Measurements from ENCODE around the gene CFAP90.

The CFAP90 gene

DNA sequence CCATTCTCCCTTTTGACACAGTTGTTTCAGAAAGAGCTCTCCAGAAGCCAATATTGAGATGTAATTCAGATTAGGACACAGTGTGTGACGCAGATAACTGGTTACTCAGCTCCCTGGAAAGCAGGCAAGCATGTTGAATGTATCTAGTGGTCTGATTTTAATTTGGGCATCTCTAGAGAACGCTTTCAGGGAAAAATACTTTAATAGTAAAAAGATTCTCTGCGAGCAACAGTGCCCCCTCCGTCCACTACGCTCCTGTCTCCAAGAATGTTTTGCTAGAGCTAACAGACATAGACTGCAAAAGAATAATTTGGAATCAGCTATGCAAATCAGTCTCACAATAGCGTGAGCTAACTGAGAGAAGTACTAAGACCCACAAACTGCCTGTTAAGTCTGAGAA lies 23.3 kb downstream of the CFAP90 start:
- peaks cover 27 to 32% of the 10 kb centered on the region in 2 experiments for H3K27me3 ChIP-seq (ENCODE audit: control insufficient read depth in 1 of 2, insufficient read depth in 1 of 2, low read length in 2 of 2)
- H4K91ac ChIP-seq (ENCODE audit: low read length), result no peak overlapping the region
- no peak overlapping the region for H3K4me2 ChIP-seq (ENCODE audit: low read length, poor library complexity, severe bottlenecking)
- no peak overlapping the region for H4K8ac ChIP-seq (ENCODE audit: low read length)
- peak overlapping the region; percentile 56 for H3K9ac ChIP-seq (ENCODE audit: low read length)
- H2BK12ac ChIP-seq (ENCODE audit: low read length in 2 of 2), result no peak overlapping the region
- H3K4me3 ChIP-seq (ENCODE audit: insufficient read depth in 1 of 2, low read depth in 1 of 2, low read length in 2 of 2), result peak overlapping the region in 1 of 2 experiments; percentile 33
- no peak overlapping the region for H3K23ac ChIP-seq (ENCODE audit: low read length in 2 of 2)
- DNase-seq, result no peak
- H2AK5ac ChIP-seq (ENCODE audit: low read length, severe bottlenecking), result no peak overlapping the region
- H2BK15ac ChIP-seq (ENCODE audit: low read depth, poor library complexity, severe bottlenecking), result no peak overlapping the region
- no peak overlapping the region for H3K18ac ChIP-seq (ENCODE audit: low read depth in 1 of 2, low read length in 2 of 2)
- H3K4me1 ChIP-seq (ENCODE audit: control insufficient read depth, insufficient read depth, low read depth, low read length), result no peaks in the 10 kb centered on the region
- no peak overlapping the region for H2BK5ac ChIP-seq (ENCODE audit: low read depth, low read length, poor library complexity, severe bottlenecking)
- H3K14ac ChIP-seq (ENCODE audit: low read length in 2 of 2), result no peak overlapping the region
- 84% methylated on average over 6 of the region's 6 CpGs for WGBS
- no peaks in the 10 kb centered on the region for H3K36me3 ChIP-seq (ENCODE audit: control insufficient read depth in 1 of 2, insufficient read depth in 2 of 2, low read depth in 1 of 2, low read length in 2 of 2)
- no peak overlapping the region for H3K27ac ChIP-seq (ENCODE audit: low read length, poor library complexity, severe bottlenecking)
- no peak overlapping the region for H2AFZ ChIP-seq (ENCODE audit: low read depth, low read length)
- no peak overlapping the region for H3K4ac ChIP-seq (ENCODE audit: low read depth in 1 of 2, low read length in 2 of 2)
- no peaks in the 10 kb centered on the region for H3K9me3 ChIP-seq (ENCODE audit: control insufficient read depth, low read length)
- H3K79me1 ChIP-seq (replicated peaks; ENCODE audit: low read length, poor library complexity, severe bottlenecking), result no peaks in the 10 kb centered on the region
- H2BK120ac ChIP-seq (ENCODE audit: low read depth, low read length), result no peak overlapping the region

DNA sequence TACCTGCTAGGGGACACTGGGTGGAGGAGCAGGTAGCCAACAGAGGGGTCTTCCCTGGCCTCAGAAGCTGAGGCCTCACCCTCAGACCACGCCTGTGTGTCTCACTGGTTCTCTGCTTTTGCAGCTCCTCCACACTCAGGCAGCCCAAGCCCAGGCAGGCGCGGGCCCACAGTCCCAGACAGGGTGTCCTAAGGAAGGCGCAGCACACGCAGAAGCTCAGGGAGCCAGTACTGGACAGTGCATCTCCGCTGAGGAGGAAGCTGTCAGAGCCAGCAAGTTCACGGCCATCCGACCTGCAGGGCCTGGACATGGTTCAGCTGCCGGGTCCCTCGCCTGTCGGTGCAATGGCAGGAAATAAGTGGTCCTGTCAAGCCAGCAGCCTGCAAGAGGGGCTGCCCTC lies 25.3 kb downstream of the CFAP90 start:
- Histone ChIP-seq H2AK5ac (ENCODE audit: low read length, severe bottlenecking) (no peak overlapping the region), H2AFZ (ENCODE audit: low read depth, low read length) (no peak overlapping the region), H3K14ac (ENCODE audit: low read length in 2 of 2) (no peak overlapping the region), H3K23ac (ENCODE audit: low read length in 2 of 2) (no peak overlapping the region), H2BK12ac (ENCODE audit: low read length in 2 of 2) (no peak overlapping the region), H3K4ac (ENCODE audit: low read depth in 1 of 2, low read length in 2 of 2) (no peak overlapping the region), H3K27me3 (ENCODE audit: control insufficient read depth in 1 of 2, insufficient read depth in 1 of 2, low read length in 2 of 2) (peaks cover 28 to 34% of the 10 kb centered on the region in 2 experiments), H3K4me2 (ENCODE audit: low read length, poor library complexity, severe bottlenecking) (no peak overlapping the region), H3K18ac (ENCODE audit: low read depth in 1 of 2, low read length in 2 of 2) (no peak overlapping the region), H3K27ac (ENCODE audit: low read length, poor library complexity, severe bottlenecking) (no peak overlapping the region), H4K8ac (ENCODE audit: low read length) (no peak overlapping the region), H4K91ac (ENCODE audit: low read length) (no peak overlapping the region), H3K9me3 (ENCODE audit: control insufficient read depth, low read length) (no peaks in the 10 kb centered on the region), H3K4me1 (ENCODE audit: control insufficient read depth, insufficient read depth, low read depth, low read length) (no peaks in the 10 kb centered on the region), H2BK120ac (ENCODE audit: low read depth, low read length) (no peak overlapping the region), H2BK5ac (ENCODE audit: low read depth, low read length, poor library complexity, severe bottlenecking) (no peak overlapping the region), H3K36me3 (ENCODE audit: control insufficient read depth in 1 of 2, insufficient read depth in 2 of 2, low read depth in 1 of 2, low read length in 2 of 2) (no peaks in the 10 kb centered on the region), H3K4me3 (ENCODE audit: insufficient read depth in 1 of 2, low read depth in 1 of 2, low read length in 2 of 2) (no peak overlapping the region), H2BK15ac (ENCODE audit: low read depth, poor library complexity, severe bottlenecking) (no peak overlapping the region), H3K79me1 (replicated peaks; ENCODE audit: low read length, poor library complexity, severe bottlenecking) (no peaks in the 10 kb centered on the region), H3K9ac (ENCODE audit: low read length) (no peak overlapping the region)
- WGBS, result 84% methylated on average over 11 of the region's 11 CpGs
- no peak for DNase-seq

DNA sequence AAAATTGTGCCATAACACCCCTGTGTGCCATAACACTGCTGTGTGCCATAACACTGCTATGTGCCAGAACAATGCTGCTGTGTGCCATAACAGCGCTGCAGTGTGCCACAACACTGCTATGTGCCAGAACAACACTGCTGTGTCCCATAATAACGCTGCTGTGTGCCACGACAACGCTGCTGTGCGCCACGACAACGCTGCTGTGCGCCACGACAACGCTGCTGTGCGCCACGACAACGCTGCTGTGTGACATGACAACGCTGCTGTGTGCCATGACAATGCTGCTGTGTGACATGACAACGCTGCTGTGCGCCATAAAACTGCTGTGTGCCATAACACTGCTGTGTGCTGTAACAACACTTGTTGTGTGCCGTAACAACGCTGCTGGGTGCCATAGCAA lies 25.9 kb downstream of the CFAP90 start:
- Histone ChIP-seq H2BK120ac (ENCODE audit: low read depth, low read length) (no peak overlapping the region), H2BK12ac (ENCODE audit: low read length in 2 of 2) (no peak overlapping the region), H3K27ac (ENCODE audit: low read length, poor library complexity, severe bottlenecking) (no peak overlapping the region), H3K36me3 (ENCODE audit: control insufficient read depth in 1 of 2, insufficient read depth in 2 of 2, low read depth in 1 of 2, low read length in 2 of 2) (no peaks in the 10 kb centered on the region), H3K4me2 (ENCODE audit: low read length, poor library complexity, severe bottlenecking) (no peak overlapping the region), H3K79me1 (replicated peaks; ENCODE audit: low read length, poor library complexity, severe bottlenecking) (no peaks in the 10 kb centered on the region), H2AFZ (ENCODE audit: low read depth, low read length) (no peak overlapping the region), H3K4ac (ENCODE audit: low read depth in 1 of 2, low read length in 2 of 2) (no peak overlapping the region), H3K9me3 (ENCODE audit: control insufficient read depth, low read length) (no peaks in the 10 kb centered on the region), H4K8ac (ENCODE audit: low read length) (no peak overlapping the region), H3K14ac (ENCODE audit: low read length in 2 of 2) (peak overlapping the region in 1 of 2 experiments; percentile 59), H3K23ac (ENCODE audit: low read length in 2 of 2) (no peak overlapping the region), H2AK5ac (ENCODE audit: low read length, severe bottlenecking) (no peak overlapping the region), H2BK15ac (ENCODE audit: low read depth, poor library complexity, severe bottlenecking) (no peak overlapping the region), H3K4me3 (ENCODE audit: insufficient read depth in 1 of 2, low read depth in 1 of 2, low read length in 2 of 2) (no peak overlapping the region), H2BK5ac (ENCODE audit: low read depth, low read length, poor library complexity, severe bottlenecking) (no peak overlapping the region), H4K91ac (ENCODE audit: low read length) (peak overlapping the region; percentile 61), H3K9ac (ENCODE audit: low read length) (no peak overlapping the region), H3K18ac (ENCODE audit: low read depth in 1 of 2, low read length in 2 of 2) (no peak overlapping the region), H3K27me3 (ENCODE audit: control insufficient read depth in 1 of 2, insufficient read depth in 1 of 2, low read length in 2 of 2) (peaks cover 28 to 37% of the 10 kb centered on the region in 2 experiments), H3K4me1 (ENCODE audit: control insufficient read depth, insufficient read depth, low read depth, low read length) (no peaks in the 10 kb centered on the region)
- WGBS, result 87% methylated on average over 18 of the region's 18 CpGs
- no peak for DNase-seq

DNA sequence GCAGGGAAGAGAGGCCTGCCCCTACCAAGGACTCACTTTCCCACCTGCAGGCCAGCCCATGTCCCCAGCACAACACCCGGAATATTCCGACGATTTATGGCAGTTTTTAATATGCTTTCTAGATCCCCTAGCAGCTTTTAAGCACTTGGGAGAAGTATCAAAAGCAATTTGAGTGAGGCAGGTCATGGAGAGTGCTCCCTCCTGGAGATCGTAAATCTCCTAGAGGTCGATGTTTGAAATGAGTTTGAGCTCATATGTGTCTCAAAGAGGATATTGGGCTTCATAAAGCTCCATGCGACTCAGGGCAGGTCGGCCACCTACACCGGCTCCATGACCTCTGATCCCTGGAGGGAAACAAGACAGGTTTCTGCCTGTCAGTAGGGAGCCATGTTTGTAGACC lies 27.3 kb downstream of the CFAP90 start:
- H3K4me2 ChIP-seq (ENCODE audit: low read length, poor library complexity, severe bottlenecking), result no peak overlapping the region
- 66% methylated on average over 8 of the region's 8 CpGs for WGBS

More for the DNA sequence above, 27.3 kb downstream of the CFAP90 start:
- no peak overlapping the region for H3K27ac ChIP-seq (ENCODE audit: low read length, poor library complexity, severe bottlenecking)
- no peak overlapping the region for H3K18ac ChIP-seq (ENCODE audit: low read depth in 1 of 2, low read length in 2 of 2)
- no peak overlapping the region for H3K23ac ChIP-seq (ENCODE audit: low read length in 2 of 2)
- H3K27me3 ChIP-seq (ENCODE audit: control insufficient read depth in 1 of 2, insufficient read depth in 1 of 2, low read length in 2 of 2), result peaks cover 19 to 40% of the 10 kb centered on the region in 2 experiments
- H2BK120ac ChIP-seq (ENCODE audit: low read depth, low read length), result no peak overlapping the region
- H4K91ac ChIP-seq (ENCODE audit: low read length), result no peak overlapping the region
- no peak overlapping the region for H4K8ac ChIP-seq (ENCODE audit: low read length)
- no peak overlapping the region for H2AK5ac ChIP-seq (ENCODE audit: low read length, severe bottlenecking)
- no peak overlapping the region for H3K4me3 ChIP-seq (ENCODE audit: insufficient read depth in 1 of 2, low read depth in 1 of 2, low read length in 2 of 2)
- H2BK12ac ChIP-seq (ENCODE audit: low read length in 2 of 2), result no peak overlapping the region
- H3K4ac ChIP-seq (ENCODE audit: low read depth in 1 of 2, low read length in 2 of 2), result no peak overlapping the region
- H2BK5ac ChIP-seq (ENCODE audit: low read depth, low read length, poor library complexity, severe bottlenecking), result no peak overlapping the region
- no peak overlapping the region for H2AFZ ChIP-seq (ENCODE audit: low read depth, low read length)
- no peak overlapping the region for H3K14ac ChIP-seq (ENCODE audit: low read length in 2 of 2)
- H3K79me1 ChIP-seq (replicated peaks; ENCODE audit: low read length, poor library complexity, severe bottlenecking), result no peaks in the 10 kb centered on the region
- no peak overlapping the region for H2BK15ac ChIP-seq (ENCODE audit: low read depth, poor library complexity, severe bottlenecking)
- H3K9ac ChIP-seq (ENCODE audit: low read length), result no peak overlapping the region
- no peaks in the 10 kb centered on the region for H3K4me1 ChIP-seq (ENCODE audit: control insufficient read depth, insufficient read depth, low read depth, low read length)
- DNase-seq, result no peak
- H3K9me3 ChIP-seq (ENCODE audit: control insufficient read depth, low read length), result no peaks in the 10 kb centered on the region
- no peaks in the 10 kb centered on the region for H3K36me3 ChIP-seq (ENCODE audit: control insufficient read depth in 1 of 2, insufficient read depth in 2 of 2, low read depth in 1 of 2, low read length in 2 of 2)

Data from mesenchymal stem cell (in vitro differentiated cells and primary cell).